Effector memory CD8-positive, alpha-beta T cell (primary cell): ENCODE data around the gene ZNF543.
"Not testable (repeated sequence)": the region's sequence is repeated elsewhere in the genome, so short reads cannot be mapped to it uniquely, and the experiment has no call there.

ENCODE experiments used
- ATAC-seq: fragments of 150-1000 bp; cut with Tn5 transposase; replicated peaks from 2 replicates; pipeline ENCODE4 v1.10.0; 2021; ENCODE audit warnings: mild to moderate bottlenecking, moderate library complexity
- DNase-seq, 3 experiments: peaks; one replicate each; pipeline ENCODE4 v3.0.0; 2021
- H3K27ac Mint-ChIP-seq, 2 donors: one replicate each; pipeline ENCODE4 v1.8.0; 2022; ENCODE audit warnings: mild to moderate bottlenecking in 2 of 2, mixed read lengths in 2 of 2, moderate library complexity in 2 of 2
- H3K27me3 Mint-ChIP-seq, 2 donors: one replicate each; pipeline ENCODE4 v1.8.0; 2022; ENCODE audit warnings: mixed read lengths in 2 of 2
- H3K36me3 Mint-ChIP-seq: one replicate; pipeline ENCODE4 v1.8.0; 2022; ENCODE audit warnings: mild to moderate bottlenecking, moderate library complexity, mixed read lengths; ENCODE audit not compliant: insufficient read depth
- H3K4me1 Mint-ChIP-seq, 2 donors: one replicate each; pipeline ENCODE4 v1.8.0; 2022; ENCODE audit warnings: low read depth in 2 of 2, mixed read lengths in 2 of 2
- H3K4me3 Mint-ChIP-seq, 2 donors: one replicate each; pipeline ENCODE4 v1.8.0; 2022; ENCODE audit warnings: mild to moderate bottlenecking in 2 of 2, mixed read lengths in 2 of 2, moderate library complexity in 2 of 2
- H3K9me3 Mint-ChIP-seq, 2 donors: one replicate each; pipeline ENCODE4 v1.8.0; 2022; ENCODE audit warnings: mixed read lengths in 2 of 2
- total RNA-seq, 9 experiments: gene quantifications; one replicate each; lab custom pipeline; 2026; lab: John Stamatoyannopoulos, UW

Gene ZNF543
- 10.1 to 35.6 (median 19.1) reads per million in 9 experiments for total RNA-seq

DNA sequence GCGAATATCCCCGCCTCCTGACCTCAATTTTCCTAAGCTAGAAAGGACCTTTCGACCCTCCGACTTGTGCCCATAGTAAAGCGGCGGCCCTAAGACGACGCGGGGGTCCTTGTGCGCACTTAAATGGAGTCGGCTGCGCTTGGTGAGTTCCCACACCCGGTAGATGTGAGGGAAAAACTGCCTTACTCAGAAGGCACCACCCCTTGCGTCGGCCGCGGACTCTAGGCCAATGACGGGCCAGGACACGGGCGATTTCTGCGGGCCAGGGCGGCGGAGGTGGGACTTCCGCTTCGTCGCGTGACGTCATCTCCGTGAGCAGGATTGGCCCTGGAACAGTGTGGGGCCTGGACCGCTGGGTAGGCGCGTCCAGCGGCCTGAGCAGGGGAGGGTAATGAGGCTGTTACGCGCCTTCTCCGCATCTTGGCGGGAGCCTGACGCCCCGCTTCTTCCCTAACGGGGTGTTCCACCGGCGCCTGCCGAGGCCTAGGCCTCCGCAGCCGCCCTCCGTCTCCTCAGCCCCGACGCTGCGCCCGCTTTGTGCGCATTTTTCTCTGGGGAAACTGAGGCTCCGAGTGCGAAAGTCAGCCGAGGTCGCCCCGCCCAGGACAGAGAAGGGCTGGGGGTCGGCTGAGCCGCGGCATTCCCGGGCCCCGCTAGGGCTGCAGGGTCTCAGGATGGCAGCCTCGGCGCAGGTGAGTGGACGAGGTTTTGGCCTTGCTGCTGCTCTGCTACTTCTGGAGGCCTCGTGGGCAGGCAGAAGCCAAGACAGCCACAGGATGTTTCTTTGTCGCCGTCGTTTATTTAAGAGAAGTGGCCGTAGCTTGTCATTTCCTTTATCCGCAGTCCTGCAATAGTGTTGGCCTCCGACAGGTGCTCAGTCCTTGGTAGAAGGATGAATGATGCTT, at the start of gene ZNF543:
TSS of gene ZNF543 (plus strand) at position 293 of the 905 bp plus-strand sequence. CDS start at position 675, 382 bp downstream.
- peak; percentile 87 to 90 (median 88) for DNase-seq

DNA sequence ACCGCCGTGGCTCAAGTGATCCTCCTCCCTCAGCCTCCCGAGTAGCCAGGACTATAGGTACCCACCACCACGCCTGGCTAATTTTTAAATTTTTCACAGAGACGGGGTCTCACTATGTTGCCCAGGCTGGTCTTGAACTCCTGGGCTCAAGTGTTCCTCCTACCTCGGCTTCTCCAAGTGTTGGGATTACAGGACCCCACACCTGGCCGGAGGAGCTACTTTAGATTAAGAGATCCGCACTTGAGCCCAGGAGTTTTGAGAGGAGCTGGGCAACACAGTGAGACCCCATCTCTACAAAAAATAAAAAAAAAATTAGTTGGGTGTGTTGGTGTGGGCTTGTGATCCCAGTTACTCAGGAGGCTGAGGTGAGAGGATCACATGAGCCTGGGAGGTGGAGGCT, 49.0 kb upstream of the ZNF543 start:
- Mint-ChIP-seq H3K9me3 (no peaks in the 10 kb centered on the region), H3K36me3 (peaks cover 3% of the 10 kb centered on the region), H3K27me3 (no peaks in the 10 kb centered on the region), H3K27ac (no peak overlapping the region), H3K4me3 (no peak overlapping the region), H3K4me1 (no peaks in the 10 kb centered on the region)
- no peak for ATAC-seq
- no peak for DNase-seq

More for the DNA sequence above, at the start of gene ZNF543:
- peaks cover 0 to 14% of the 10 kb centered on the region in 2 donors for H3K9me3 Mint-ChIP-seq
- peak; percentile 95 for ATAC-seq
- peaks cover 34% of the 10 kb centered on the region for H3K36me3 Mint-ChIP-seq
- peak within 1 kb of the TSS; percentile 90 to 93 for H3K4me3 Mint-ChIP-seq
- H3K27me3 Mint-ChIP-seq, result peaks cover 25 to 31% of the 10 kb centered on the region in 2 donors
- peaks cover 18 to 27% of the 10 kb centered on the region in 2 donors for H3K4me1 Mint-ChIP-seq
- peak within 1 kb of the TSS; percentile 94 to 99 for H3K27ac Mint-ChIP-seq

DNA sequence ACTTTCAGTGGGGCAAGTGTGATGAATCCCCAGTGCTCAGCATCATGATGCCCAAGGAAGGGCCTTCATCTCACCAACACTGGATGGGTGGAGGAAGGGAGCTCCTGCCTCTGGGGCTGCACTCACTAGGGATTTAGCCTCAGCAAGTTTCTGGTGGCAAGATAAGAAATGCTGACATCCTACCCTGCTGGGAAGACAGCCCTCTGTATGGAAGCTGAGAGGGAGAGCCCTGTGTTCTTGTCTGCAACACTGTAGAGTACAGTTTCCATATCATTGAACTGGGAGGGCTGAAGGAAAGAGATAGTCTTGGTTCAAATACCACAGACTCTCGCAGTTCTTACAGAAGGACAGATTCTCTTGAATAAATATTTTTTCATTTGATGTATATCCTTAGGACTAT, 47.3 kb upstream of the ZNF543 start:
- Mint-ChIP-seq H3K9me3 (no peaks in the 10 kb centered on the region), H3K4me1 (no peaks in the 10 kb centered on the region), H3K27me3 (no peaks in the 10 kb centered on the region), H3K36me3 (peaks cover 3% of the 10 kb centered on the region), H3K4me3 (no peak overlapping the region), H3K27ac (no peak overlapping the region)
- ATAC-seq (no peak), DNase-seq (no peak)

DNA sequence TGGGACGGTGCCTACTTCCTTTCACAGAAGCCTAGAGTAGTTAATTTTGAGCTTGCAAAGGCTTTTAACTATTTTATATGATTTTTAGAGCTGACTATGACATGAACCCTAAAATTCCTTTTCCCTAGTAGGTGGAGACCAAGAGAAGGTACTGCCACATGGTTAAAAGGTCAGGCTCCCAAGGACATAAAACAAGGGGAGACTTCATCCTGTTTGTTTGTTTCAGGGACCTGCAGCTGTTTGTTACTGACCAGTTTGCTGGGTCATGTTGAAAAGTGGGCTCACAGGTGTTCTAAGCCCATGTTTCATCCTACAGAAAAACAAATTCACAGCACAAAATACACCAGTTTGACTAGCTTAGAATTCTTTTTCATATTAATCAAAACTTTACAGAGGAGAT, 43.8 kb upstream of the ZNF543 start:
- DNase-seq (no peak), ATAC-seq (no peak)
- H3K9me3 Mint-ChIP-seq, result no peaks in the 10 kb centered on the region
- H3K27ac Mint-ChIP-seq, result no peak overlapping the region
- H3K27me3 Mint-ChIP-seq, result no peaks in the 10 kb centered on the region
- peaks cover 6 to 7% of the 10 kb centered on the region in 2 donors for H3K4me1 Mint-ChIP-seq
- peaks cover 1% of the 10 kb centered on the region for H3K36me3 Mint-ChIP-seq
- H3K4me3 Mint-ChIP-seq, result no peak overlapping the region

DNA sequence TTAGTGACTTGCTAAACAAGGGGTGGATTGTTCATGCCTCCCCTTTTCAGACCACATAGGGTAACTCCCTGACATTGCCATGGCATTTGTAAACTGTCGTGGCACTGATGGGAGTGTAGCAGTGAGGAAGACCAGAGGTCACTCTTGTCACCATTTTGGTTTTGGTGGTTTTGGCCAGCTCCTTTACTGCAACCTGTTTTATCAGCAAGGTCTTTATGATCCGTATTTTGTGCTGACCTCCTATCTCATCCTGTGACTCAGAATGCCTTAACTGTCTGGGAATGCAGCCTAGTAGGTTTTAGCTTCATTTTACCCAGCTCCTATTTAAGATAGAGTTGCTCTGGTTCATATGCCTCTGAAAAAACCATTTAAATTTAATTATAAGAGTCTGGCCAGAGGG, 41.8 kb upstream of the ZNF543 start:
- H3K27me3 Mint-ChIP-seq, DNase-seq, H3K9me3 Mint-ChIP-seq, H3K4me3 Mint-ChIP-seq, H3K27ac Mint-ChIP-seq, ATAC-seq: not testable (repeated sequence)
- H3K4me1 Mint-ChIP-seq, result peaks cover 17 to 25% of the 10 kb centered on the region in 2 donors
- H3K36me3 Mint-ChIP-seq, result peaks cover 15% of the 10 kb centered on the region

DNA sequence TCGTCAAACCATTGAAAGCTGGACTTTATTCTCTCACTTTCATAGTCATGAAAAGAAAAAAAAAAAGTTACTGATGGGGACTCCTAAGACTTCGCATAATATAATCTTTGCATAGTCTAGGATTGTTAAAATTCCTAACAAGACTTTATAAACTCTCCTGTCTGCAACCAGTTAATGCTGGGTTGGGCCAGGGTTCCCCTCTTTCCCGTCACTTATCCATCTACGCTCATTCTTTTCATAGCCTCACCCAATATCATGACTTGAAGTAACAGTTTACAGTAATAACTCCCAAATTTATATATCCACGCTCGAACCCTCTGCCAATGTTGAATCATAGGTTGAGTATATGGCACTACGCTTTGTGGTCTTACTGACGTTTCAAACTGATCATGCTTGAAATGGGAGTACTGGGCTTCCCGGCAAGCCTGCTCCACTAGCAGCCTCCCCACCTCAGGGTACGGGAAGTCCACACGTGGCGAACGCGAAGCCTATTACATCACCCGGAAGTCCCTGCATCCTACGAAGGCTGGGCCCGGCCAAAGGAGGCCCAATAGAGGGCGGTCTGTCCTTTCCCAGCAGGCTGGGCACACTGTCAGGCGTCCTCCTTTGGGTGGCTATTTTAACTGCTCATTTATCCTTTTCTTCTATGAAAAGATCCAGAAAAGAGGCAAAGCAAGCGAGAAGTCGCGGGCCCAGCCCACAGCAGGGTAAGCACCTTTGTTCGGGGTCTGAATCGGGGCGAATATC, 40.7 kb upstream of the ZNF543 start:
- Mint-ChIP-seq H3K4me1 (peaks cover 19 to 29% of the 10 kb centered on the region in 2 donors), H3K27ac (no peak overlapping the region), H3K9me3 (no peaks in the 10 kb centered on the region), H3K27me3 (no peaks in the 10 kb centered on the region), H3K36me3 (peaks cover 24% of the 10 kb centered on the region), H3K4me3 (no peak overlapping the region)
- DNase-seq (peak; percentile 63 to 71 (median 68)), ATAC-seq (peak; percentile 71)

DNA sequence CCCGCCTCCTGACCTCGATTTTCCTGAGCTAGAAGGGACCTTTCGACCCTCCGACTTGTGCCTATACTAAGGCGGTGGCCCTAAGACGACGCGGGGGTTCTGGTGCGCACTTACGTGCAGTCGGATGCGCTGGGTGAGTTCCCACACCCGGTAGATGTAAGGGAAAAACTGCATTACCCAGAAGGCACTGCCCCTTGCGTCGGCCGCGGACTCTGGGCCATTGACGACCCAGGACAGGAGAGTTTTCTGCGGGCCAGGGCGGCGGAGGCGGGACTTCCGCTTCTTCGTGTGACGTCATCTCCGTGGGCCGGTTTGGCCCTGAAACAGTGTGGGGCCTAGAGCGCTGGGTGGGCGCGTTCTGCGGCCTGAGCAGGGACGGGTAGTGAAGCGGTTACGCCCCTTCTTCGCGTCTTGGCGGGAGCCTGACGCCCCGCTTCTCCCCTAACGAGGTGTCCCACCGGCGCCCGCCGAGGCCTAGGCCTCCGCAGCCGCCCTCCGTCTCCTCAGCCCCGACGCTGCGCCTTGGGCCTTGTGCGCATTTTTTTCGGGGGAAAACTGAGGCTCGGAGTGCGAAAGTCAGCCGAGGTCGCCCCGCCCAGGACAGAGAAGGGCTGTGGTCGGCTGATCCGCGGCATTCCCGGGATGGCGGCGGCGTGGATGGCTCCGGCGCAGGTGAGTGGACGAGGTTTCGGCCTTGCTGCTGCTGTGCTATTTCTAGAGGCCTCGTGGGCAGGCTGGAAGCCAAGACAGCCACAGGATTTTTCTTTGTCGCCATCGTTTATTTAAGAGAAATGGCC, 39.9 kb upstream of the ZNF543 start, which contains the start of gene ZNF460:
TSS of gene ZNF460 (plus strand) at position 321 of the 797 bp plus-strand sequence. CDS start at position 643, 322 bp downstream.
- no peaks in the 10 kb centered on the region for H3K27me3 Mint-ChIP-seq
- H3K4me1 Mint-ChIP-seq, result peaks cover 23 to 34% of the 10 kb centered on the region in 2 donors
- no peaks in the 10 kb centered on the region for H3K9me3 Mint-ChIP-seq
- peak; percentile 96 to 97 (median 97) for DNase-seq
- ATAC-seq, result peak; percentile 85
- H3K27ac Mint-ChIP-seq, result no peak within 1 kb of the TSS
- no peak within 1 kb of the TSS for H3K4me3 Mint-ChIP-seq
- peaks cover 32% of the 10 kb centered on the region for H3K36me3 Mint-ChIP-seq

DNA sequence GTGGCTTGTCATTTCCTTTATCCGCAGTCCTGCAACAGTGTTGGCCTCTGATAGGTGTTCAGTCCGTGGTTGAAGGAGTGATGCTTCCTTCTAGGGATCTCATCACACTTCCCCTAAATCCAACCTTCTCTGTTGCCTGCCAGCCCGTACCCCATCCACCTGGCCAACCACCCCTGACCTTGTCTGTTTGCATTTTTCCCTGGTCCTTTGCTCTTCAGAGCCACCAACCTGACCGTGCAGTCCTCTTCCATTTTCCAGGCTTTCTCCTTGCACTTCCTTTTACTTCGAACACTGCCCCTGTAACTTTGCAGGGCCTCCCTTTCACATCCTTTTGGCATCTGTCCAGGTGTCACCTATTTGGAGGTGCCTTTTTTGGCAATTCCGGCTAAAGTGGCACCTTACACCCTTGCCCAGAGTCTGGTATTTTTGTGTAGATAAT, 39.3 kb upstream of the ZNF543 start:
- H3K4me3 Mint-ChIP-seq, result no peak overlapping the region
- peaks cover 24 to 36% of the 10 kb centered on the region in 2 donors for H3K4me1 Mint-ChIP-seq
- H3K27ac Mint-ChIP-seq, result no peak overlapping the region
- peak; percentile 46 to 51 (median 48) for DNase-seq
- peaks cover 38% of the 10 kb centered on the region for H3K36me3 Mint-ChIP-seq
- peak; percentile 6 for ATAC-seq
- no peaks in the 10 kb centered on the region for H3K9me3 Mint-ChIP-seq
- no peaks in the 10 kb centered on the region for H3K27me3 Mint-ChIP-seq

DNA sequence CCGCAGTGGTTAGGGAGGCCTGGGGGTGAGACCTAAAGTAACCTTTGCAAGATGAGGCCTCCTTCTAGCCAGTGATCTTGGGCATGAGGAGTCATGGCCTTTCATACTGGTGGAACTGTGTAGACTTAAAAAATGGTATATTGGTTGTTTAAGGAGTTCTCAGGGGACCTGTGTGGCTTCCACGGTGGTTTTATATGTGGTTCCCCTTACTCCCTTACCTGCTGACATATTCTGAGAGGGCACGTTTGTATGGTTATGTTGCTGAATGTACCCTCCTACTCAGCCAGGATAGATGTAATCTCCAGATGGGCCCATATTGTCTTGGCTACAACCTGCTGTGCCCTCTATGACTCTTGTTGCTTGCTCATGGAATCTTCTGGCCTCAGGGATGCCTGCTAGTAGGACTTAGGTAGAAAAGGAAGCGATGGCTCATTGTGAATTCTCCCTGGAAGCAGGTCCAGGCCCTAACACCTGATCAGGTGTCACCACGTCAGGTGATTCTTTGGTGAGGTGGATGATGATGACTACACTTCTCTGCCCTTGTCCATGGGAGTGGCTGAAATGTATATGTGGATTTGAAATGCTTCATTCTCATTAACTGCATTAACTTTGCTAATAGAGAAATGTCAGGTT, 38.1 kb upstream of the ZNF543 start:
- Mint-ChIP-seq H3K27me3 (no peaks in the 10 kb centered on the region), H3K4me1 (peaks cover 25 to 43% of the 10 kb centered on the region in 2 donors), H3K27ac (no peak overlapping the region), H3K9me3 (no peaks in the 10 kb centered on the region), H3K4me3 (no peak overlapping the region), H3K36me3 (peaks cover 49% of the 10 kb centered on the region)
- DNase-seq (no peak), ATAC-seq (no peak)

DNA sequence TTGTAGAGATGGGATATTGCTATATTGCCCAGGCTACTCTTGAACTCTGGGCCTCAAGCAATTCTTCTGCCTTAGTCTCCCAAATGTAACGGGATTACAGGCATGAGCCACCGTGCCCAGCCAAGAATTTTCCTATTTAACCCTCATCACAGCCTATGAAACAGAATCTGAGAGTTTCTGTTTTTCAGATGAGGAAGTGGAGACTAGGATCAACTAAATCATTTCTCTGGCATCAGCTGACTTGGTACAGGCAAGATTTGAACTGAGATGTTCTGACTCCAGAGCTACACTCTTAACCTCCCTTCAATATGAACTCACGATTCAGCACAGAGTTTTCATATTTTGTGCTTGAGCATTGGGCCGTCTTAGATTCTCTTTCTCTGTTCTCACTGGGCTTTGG, 31.9 kb upstream of the ZNF543 start:
- peaks cover 91% of the 10 kb centered on the region for H3K36me3 Mint-ChIP-seq
- ATAC-seq (no peak), DNase-seq (no peak)
- peaks cover 11 to 27% of the 10 kb centered on the region in 2 donors for H3K4me1 Mint-ChIP-seq
- no peaks in the 10 kb centered on the region for H3K27me3 Mint-ChIP-seq
- no peak overlapping the region for H3K4me3 Mint-ChIP-seq
- no peak overlapping the region for H3K27ac Mint-ChIP-seq
- H3K9me3 Mint-ChIP-seq, result peaks cover 0 to 1% of the 10 kb centered on the region in 2 donors

DNA sequence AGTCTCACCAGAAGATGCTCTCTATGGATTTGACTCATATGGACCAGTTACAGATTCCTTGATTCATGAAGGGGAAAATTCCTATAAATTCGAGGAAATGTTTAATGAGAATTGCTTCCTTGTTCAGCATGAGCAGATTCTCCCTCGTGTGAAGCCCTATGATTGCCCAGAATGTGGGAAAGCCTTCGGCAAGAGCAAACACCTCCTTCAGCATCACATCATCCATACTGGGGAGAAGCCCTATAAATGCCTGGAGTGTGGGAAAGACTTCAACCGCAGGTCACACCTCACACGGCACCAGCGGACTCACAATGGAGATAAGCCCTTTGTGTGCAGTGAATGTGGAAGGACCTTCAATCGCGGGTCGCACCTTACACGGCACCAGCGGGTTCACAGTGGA, 29.3 kb upstream of the ZNF543 start:
- no peak for ATAC-seq
- Mint-ChIP-seq H3K4me1 (peaks cover 7 to 27% of the 10 kb centered on the region in 2 donors), H3K36me3 (peaks cover 69% of the 10 kb centered on the region), H3K27me3 (no peaks in the 10 kb centered on the region), H3K9me3 (peaks cover 2 to 7% of the 10 kb centered on the region in 2 donors), H3K27ac (no peak overlapping the region), H3K4me3 (no peak overlapping the region)
- no peak for DNase-seq

DNA sequence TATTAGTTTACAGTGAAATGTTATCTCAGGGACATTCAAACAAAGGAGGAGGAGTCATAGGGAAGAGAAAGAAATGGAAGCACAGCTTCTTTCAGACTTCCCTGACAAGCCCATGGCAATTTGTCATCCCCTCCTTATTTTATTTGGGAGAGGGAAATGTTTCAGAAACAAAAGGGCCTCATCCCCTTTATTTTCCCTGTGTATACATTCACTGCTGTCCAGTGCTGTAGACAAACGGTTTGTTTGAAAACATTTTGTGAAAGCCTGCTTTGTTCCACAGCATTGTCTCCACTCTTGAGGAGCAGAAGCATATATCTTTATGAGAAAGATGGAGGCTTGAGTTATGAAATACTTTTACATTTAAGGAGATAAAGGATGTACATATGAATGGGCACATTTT, 27.7 kb upstream of the ZNF543 start:
- Mint-ChIP-seq H3K4me1 (peaks cover 7 to 28% of the 10 kb centered on the region in 2 donors), H3K27me3 (no peaks in the 10 kb centered on the region), H3K27ac (no peak overlapping the region), H3K4me3 (no peak overlapping the region), H3K36me3 (peaks cover 53% of the 10 kb centered on the region), H3K9me3 (peaks cover 2 to 7% of the 10 kb centered on the region in 2 donors)
- no peak for ATAC-seq
- no peak for DNase-seq
